HAP-1 (cell line): ENCODE data around the gene DEFB124.
"Not testable (repeated sequence)": the region's sequence is repeated elsewhere in the genome, so short reads cannot be mapped to it uniquely, and the experiment has no call there.

Experiments
- DNase-seq, 2 experiments: peaks; one replicate each; pipeline ENCODE4 v3.0.0-alpha.2; 2016 to 2020; ENCODE audit warnings: low spot score in 2 of 2
- H3K27me3 ChIP-seq: fragments of 250-450 bp; sonication (Bioruptor Pico); 2 replicates; pipeline ENCODE4 v1.5.1; 2020; ENCODE audit warnings: low read depth, mild to moderate bottlenecking, moderate library complexity
- H3K36me3 ChIP-seq: fragments of 250-450 bp; sonication (Bioruptor Pico); replicated peaks from 2 replicates; pipeline ENCODE4 v1.5.1; 2020; ENCODE audit warnings: mild to moderate bottlenecking
- H3K4me1 ChIP-seq: fragments of 250-450 bp; sonication (Bioruptor Pico); 2 replicates; pipeline ENCODE4 v1.5.1; 2020; ENCODE audit warnings: mild to moderate bottlenecking
- H3K4me3 ChIP-seq: fragments of 250-450 bp; sonication (Bioruptor Pico); 2 replicates; pipeline ENCODE4 v1.5.1; 2020; ENCODE audit warnings: mild to moderate bottlenecking, moderate library complexity
- H3K9me3 ChIP-seq: fragments of 250-450 bp; sonication (Bioruptor Pico); 2 replicates; pipeline ENCODE4 v1.5.1; 2020; ENCODE audit warnings: mild to moderate bottlenecking, moderate library complexity
- in situ Hi-C: fragments of 300-500 bp; cut with MboI; formaldehyde crosslinking; loops from 3 replicates; pipeline ENCODE4 v1.14.3; 2020; ENCODE audit warnings: low sequenced_read_pairs, inconsistent platforms, mixed read lengths

DEFB124 gene

GRCh38 chr20:31427576-31427975 is 47.4 kb downstream of the DEFB124 start:
- H3K9me3 ChIP-seq, H3K27me3 ChIP-seq, in situ Hi-C loops, H3K4me1 ChIP-seq, H3K4me3 ChIP-seq, H3K36me3 ChIP-seq, DNase-seq: not testable (repeated sequence)

GRCh38 chr20:31426891-31427551 is 47.9 kb downstream of the DEFB124 start:
- in situ Hi-C loops, H3K9me3 ChIP-seq, H3K4me1 ChIP-seq, DNase-seq, H3K4me3 ChIP-seq, H3K36me3 ChIP-seq, H3K27me3 ChIP-seq: not testable (repeated sequence)

DNA sequence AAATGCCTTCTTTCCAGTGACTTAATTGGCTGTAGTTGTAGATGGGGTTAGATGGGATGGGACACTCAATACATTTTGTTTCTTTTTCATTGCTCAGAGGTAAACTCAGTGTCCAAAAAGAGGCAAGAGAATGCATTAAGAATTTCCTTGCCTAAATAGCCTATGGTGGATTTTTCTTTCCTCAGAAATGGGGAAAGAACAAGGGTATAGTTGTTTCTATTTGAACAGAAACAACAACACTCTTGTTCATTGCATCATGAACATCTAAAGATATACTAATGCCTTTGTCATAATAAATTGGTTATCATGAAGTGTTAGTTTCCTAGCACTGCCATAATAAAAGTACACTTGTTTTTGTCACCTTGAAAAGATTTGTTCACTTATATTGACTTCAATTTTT is 49.1 kb downstream of the DEFB124 start:
- no peak for DNase-seq
- Histone ChIP-seq H3K27me3 (no peaks in the 10 kb centered on the region; the same call in 1 of the 2 replicates), H3K4me3 (no peak overlapping the region), H3K4me1 (peaks cover 4% of the 10 kb centered on the region), H3K9me3 (no peaks in the 10 kb centered on the region), H3K36me3 (no peaks in the 10 kb centered on the region)
- in situ Hi-C loops, result no loop called here

- Histone ChIP-seq H3K27me3 (no peaks in the 10 kb centered on the region; the same call in 1 of the 2 replicates), H3K4me3 (no peak overlapping the region), H3K36me3 (no peaks in the 10 kb centered on the region), H3K4me1 (no peaks in the 10 kb centered on the region), H3K9me3 (no peaks in the 10 kb centered on the region)
- no peak for DNase-seq
- in situ Hi-C loops, result no loop called here
Observed at GRCh38 chr20:31418307-31418706, 56.6 kb downstream of the DEFB124 start.

DNA sequence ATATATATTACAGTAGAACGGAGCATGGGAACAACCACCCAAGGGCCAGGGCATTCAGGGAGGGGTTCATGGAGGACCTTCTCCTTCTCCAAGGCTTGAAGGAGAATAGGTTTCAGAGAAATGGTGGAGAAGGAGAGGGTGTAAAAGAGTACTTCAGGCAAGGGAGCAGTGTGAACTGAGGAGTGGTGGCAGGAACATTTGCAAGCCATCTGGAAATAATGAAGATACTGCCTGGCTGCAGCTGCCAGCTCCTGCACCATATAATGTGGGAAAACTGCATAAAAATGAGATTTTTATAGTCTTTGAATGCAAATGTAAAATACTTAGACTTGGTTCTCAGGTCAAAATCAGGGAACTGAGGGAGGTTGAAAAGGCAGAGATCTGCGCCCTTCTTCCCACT is 59.3 kb downstream of the DEFB124 start:
- Histone ChIP-seq H3K27me3 (peaks cover 9% of the 10 kb centered on the region; the same call in 1 of the 2 replicates), H3K36me3 (no peaks in the 10 kb centered on the region), H3K4me1 (no peaks in the 10 kb centered on the region), H3K4me3 (no peak overlapping the region), H3K9me3 (no peaks in the 10 kb centered on the region)
- DNase-seq, result no peak
- in situ Hi-C loops, result no loop called here
